Measurements from ENCODE around the gene SNCA.
A peak's percentile ranks its signal among the peaks of the same experiment; 100 is the strongest.

Gene SNCA

GRCh38 chr4:89814362-89814761, 22.6 kb downstream of the SNCA start:
- DNase-seq (ENCODE audit: low read depth): no peak

- no peak for DNase-seq (ENCODE audit: low read depth)
These were observed 23.8 kb downstream of the SNCA start for GRCh38 chr4:89813197-89813596.

- no peak for DNase-seq (ENCODE audit: low read depth)
These were observed 29.4 kb downstream of the SNCA start for GRCh38 chr4:89807441-89808140.

DNA sequence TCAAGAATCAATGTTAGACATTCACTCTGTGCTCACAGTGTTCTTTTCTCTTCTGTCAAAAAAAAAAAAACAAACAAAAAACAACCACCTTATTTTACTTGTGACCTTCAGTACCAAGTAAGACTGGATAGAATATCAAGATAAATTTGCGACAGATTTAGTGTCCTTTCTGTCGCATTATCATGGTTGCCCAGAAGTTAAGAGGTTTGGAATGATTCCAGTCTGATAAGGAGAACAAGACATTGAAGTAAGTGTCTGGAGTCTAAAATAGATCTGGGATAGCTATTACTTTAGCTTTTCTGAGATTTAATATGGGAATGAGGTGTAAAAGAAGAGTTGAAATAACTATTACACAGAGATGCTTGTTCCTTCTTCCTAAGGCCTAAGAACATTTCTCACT, 31.7 kb downstream of the SNCA start:
- no peak for DNase-seq (ENCODE audit: low read depth)

DNA sequence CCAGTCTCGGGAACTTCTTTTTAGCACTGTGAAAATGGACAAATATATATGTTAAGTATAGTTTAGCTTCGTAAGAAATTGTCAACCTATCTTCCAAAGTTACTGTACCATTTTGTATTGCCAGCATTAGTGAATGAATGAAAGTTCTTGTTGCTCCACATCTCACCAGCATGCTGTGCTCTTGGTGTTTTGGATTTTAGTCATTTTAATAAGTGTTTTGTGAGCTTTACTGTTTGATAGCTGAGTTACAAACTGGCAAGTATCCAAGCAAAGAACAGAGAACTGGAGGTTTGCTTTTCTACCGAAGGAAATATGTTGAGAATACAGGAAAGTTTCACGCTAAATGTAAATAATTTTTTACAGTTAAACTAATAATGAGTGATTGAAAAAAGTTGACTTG, 33.0 kb downstream of the SNCA start:
- no peak for DNase-seq (ENCODE audit: low read depth)

DNA sequence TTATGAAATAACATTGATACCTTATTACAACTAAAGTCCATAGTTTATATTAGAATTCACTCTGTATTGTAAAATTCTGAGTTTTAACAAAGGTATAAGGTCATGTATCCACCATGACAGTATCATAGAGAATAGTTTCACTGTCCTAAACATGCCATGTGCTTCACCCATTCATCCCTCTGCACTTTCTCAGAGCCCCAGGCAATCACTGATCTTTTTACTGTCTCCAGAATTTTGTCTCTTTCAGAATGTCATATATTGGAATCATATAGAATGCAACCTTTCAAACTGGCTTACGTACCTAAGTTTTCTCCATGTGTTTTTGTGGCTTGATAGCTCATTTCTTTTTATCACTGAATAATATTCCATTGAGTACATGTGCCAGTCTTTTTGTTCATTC, 33.9 kb downstream of the SNCA start:
- DNase-seq (ENCODE audit: low read depth): no peak

DNA sequence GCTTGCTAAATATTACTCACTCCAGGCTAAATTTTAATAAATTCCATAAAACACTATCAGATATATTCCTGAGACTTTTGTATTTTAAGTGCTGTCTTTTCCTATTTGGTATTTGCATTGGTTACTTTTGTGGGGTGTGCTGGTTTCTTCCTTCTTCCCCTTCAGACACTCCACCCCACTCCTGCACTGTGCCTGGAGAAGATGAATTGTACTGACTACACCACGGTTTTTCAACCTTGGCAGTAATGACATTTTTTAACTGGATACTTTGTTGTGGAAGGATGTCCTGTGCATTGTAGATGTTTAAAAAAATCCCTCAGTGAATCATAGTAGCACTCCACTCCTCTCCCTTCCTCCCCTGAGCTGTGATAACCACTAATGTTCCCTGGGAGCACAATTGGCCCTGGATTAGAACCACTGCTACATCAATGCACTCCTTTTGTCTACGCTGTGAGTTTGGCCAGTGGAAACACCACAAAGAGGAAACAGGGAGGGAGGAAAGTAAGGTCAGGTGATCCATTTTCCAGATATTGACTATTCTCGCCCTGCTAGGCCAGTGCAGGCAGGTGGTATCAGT, 36.3 kb downstream of the SNCA start:
- DNase-seq (ENCODE audit: low read depth): peak; percentile 15

DNA sequence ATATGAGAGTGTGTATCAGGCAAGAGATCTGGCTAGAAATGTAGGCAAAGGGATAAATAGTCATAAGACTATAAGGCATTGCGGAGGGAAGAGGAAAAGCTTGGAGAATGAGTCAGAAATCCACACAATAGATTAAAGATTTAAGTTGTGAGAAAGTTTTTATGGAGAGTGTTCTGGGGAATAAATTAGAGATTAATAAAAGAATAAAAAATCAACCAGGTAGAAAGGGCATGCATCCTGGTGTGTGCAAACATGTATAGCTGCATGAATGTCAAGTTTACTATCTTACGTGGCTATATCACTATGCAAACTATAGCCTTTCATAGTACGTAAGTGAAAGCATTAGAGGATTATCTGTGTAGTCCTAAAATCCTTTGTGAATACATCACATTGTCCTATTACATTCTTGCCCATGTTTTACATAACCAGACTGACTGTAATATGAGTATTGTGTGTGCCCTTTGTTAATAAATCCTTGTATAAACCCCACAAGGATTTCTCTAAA, 36.9 kb downstream of the SNCA start:
- peak; percentile 47 for DNase-seq (ENCODE audit: low read depth)

DNA sequence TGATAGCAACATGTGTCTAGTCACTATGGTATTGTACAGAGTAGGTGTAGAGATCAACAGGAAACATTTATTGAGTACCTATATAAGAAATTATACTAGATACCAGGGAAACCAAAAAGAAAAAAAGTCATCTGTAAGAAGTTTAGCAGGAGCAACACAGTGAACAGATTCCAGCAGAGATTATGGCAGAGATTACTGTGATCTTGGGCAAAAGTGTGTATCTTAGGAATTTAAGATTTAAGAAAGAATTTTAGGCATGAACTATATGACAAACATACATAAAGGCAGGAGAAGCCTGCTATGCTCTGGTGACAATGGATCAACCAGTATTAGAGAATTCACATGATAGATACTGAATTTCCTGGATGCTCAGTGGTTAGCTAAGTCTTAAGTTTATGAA, 37.9 kb downstream of the SNCA start:
- DNase-seq (ENCODE audit: low read depth): no peak

GRCh38 chr4:89797117-89797516, 39.8 kb downstream of the SNCA start:
- DNase-seq (ENCODE audit: low read depth): peak; percentile 37

DNA sequence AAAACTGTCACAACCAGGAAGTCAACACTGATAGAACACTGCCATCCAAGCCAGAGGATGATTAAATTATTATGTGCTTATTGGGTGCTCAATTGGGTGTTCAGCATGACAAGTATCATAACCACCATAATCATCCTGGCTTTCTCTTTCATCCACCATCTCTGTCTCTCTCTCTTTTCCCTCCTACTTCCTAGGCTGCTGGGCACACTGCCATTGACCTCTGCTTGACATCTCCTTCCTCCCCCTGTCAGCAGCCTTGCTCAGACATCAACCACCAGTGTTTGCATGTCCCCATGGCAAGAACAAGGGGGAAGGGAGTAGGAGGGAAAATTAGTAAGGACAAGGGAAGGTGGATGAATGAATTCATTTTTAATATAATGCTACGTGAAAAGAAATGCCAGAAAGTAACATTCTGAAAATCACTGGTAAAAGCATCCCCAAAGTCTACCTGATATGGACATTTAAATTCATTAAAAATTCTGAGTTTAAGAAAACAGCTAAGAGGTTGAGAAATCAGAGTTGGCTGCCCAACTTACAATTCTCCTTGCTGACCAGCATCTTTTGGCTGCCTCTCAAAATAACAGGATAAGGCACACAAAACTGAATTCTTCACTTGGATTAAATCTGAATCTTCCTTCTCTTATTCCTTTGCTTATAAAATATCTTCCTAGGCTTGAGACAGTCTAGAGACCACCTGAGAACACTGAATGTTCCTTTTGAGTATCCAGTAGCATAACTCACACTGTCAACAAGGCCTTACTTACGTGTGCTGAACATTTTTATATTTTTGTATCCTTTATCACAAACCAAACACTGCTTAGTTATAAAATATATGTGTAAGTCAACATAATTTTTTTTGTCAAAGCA, 48.5 kb downstream of the SNCA start:
- no peak for DNase-seq (ENCODE audit: low read depth)

DNA sequence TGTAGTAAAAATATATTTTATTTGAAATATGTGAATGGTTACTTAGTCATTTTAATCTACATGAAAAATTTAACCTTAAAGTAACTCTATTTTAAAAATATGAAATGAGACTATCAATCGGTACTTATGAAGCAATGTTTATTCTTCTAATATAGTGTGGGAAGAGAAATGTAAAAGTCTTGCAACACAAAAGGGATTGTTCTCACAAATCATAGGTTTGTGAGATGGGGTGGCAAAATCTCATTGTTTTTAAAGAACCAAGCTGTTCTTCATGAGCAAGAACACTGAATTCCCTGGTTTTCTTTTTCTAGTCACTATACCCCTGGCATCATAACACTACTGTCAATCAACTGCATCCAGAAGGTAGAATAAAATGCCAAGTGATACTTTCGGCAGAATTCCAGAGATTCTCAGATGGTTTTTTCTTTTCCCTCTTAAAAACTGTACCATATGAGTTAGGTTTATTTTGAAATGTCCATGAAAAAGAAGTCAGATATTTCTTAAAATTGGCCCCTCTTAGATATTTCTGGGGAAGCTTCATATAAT, 52.2 kb downstream of the SNCA start:
- DNase-seq (ENCODE audit: low read depth): no peak

DNA sequence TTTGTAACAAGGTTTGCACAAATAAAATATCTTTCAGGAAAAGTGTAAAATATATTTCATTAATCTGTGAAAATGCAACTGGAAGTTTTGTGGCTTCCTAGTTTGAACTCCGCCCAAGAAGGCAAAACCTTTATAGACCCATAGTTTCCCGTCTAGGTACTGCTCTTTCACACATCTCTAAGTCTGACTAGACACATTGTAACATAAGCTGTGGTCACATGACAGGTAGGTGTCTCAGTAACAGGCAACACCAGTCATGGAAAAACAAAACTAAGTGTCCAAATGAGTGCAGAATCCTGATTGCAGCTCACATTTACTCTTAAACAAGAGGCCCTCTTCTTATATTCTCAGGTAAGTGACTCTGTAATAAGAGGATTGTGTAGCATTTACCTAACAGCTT, 55.6 kb downstream of the SNCA start:
- no peak for DNase-seq (ENCODE audit: low read depth)

DNA sequence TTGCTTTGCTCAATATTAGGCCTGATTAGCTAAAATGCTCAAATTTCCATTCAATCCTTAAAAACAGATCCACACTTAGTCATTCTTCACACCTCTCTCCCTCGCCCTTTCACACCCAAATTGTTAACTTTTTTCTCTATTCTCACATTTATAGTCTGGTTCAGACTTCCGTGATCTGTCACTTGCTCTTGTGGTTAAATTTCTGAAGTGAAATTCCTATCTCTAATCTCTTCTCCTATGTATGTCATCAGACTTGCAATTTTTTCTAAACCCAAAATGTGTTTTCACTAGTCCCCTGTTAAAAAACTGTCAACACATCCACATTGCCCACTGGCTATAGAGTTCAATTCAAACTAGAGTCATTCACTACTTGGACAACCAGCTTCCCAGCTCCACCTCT, 63.2 kb downstream of the SNCA start:
- DNase-seq (ENCODE audit: low read depth): no peak

GRCh38 chr4:89769856-89770255, 67.1 kb downstream of the SNCA start:
- no peak for DNase-seq (ENCODE audit: low read depth)

DNA sequence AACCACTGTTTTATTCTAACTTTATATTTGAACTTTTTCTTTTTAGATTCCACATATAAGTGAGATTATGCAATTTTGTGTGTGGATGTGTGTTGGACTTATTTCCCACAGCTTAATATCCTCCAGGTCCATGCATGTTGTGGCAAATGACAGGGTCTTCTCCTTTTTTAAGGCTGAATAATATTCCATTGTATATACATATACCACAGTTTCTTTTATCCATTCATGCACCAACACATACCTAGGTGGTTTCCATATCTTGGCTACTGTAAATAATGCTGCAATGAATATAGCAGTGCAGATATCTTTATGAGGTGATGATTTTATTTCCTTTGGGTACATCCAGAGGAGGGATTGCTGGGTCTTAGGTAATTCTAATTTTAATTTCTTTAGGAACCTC, 69.0 kb downstream of the SNCA start:
- no peak for DNase-seq (ENCODE audit: low read depth)

DNA sequence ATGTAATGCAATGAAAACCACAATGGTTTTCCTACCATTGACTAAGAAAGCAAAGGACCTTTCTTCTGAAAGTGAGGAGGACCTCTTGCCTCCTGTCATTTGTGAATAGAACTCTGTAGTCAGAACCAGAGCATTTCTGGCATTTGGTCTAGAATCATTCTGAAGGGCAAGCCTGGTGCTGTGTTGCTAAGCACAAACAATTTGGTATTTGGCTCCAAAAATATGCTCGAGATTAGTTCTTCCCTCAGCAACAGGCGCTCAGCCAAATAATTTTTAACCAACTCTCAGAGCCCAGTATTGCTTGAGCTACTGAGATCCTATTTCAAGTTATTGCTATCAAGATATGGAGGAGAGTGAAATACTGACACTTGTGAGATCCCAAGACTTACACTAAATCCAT, 71.0 kb downstream of the SNCA start:
- DNase-seq (ENCODE audit: low read depth): peak; percentile 46

GRCh38 chr4:89765528-89765927, 71.4 kb downstream of the SNCA start:
- DNase-seq (ENCODE audit: low read depth): no peak

- no peak for DNase-seq (ENCODE audit: low read depth)
These were observed 74.7 kb downstream of the SNCA start for GRCh38 chr4:89762311-89762710.

DNA sequence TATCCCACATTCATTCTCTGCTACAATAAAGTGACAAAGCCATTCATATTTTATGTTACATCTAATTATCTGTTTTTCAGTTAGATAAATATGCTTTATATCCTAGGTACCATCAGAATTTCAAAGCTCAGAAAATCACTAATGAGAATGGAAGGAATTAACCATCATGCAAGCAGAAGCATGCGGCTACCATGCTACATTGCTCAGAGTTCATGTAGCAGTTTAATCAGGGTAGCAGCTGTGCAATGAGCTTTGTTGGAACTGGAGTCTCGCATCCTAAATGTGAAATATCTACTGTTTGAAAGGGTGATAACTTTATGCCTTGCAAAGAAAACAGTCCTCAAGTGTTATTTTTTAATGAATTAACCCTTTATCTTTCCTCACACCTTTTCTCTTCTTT, 77.5 kb downstream of the SNCA start:
- DNase-seq (ENCODE audit: low read depth): no peak

DNA sequence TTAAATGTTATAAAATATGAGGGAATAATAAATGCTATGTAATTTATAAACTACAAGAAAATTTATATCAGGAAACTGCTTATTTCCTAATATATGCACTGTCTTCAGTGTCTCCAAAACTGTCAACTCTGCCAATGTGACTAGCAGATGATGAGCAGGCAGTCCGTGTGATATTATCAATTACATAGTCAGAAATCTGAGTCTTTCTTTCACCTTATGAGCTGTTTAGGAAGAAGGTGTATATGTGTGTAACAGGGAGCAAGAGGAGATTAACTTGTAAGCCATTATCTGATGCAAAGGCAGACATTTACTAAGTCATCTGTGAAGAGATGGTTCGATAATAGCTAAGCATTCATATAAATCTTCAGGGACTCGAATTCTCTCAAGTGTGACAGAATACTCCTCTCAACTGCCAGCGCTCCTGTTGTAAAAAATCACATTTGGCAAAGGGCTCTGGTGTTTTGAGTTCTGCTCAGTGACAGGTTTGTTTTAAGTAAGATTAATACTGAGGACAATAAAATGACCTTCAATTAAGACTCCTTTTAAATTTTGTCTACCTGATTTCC, 79.7 kb downstream of the SNCA start:
- no peak for DNase-seq (ENCODE audit: low read depth)

- DNase-seq (ENCODE audit: low read depth): no peak
These were observed 81.7 kb downstream of the SNCA start for GRCh38 chr4:89755220-89755619.

Measured in EH (cell line).